Stimulated activated CD4-positive, alpha-beta T cell treated with anti-CD3 and anti-CD28 coated beads, Interleukin-1b, Interleukin-23, amount 100 ng/mL, for 48 hours (primary cell): ENCODE measurements around the gene NUP62.
"Not testable (repeated sequence)": the region's sequence is repeated elsewhere in the genome, so short reads cannot be mapped to it uniquely, and the experiment has no call there.

Experiments used
- DNase-seq: peaks from one replicate; pipeline ENCODE4 v3.0.0-alpha.2; 2020

Gene NUP62

GRCh38 chr19:49951806-49952478 lies 22.6 kb upstream of the NUP62 start:
- DNase-seq = no peak

- DNase-seq = no peak
Observed at GRCh38 chr19:49950956-49951526, 21.7 kb upstream of the NUP62 start.

- no peak for DNase-seq
Observed at GRCh38 chr19:49950590-49950948, 21.3 kb upstream of the NUP62 start.

- DNase-seq = no peak
Observed at GRCh38 chr19:49949742-49950589, 20.7 kb upstream of the NUP62 start.

- DNase-seq = no peak
Observed at GRCh38 chr19:49946415-49946814, 17.1 kb upstream of the NUP62 start.

GRCh38 chr19:49944567-49944966 lies 15.3 kb upstream of the NUP62 start:
- DNase-seq = not testable (repeated sequence)

GRCh38 chr19:49940482-49940791 lies 11.1 kb upstream of the NUP62 start:
- no peak for DNase-seq

- DNase-seq = no peak
Observed at GRCh38 chr19:49939721-49940481, 10.6 kb upstream of the NUP62 start.

GRCh38 chr19:49938662-49939061 lies 9.4 kb upstream of the NUP62 start:
- DNase-seq = no peak

- peak; percentile 76 for DNase-seq
Observed at GRCh38 chr19:49937750-49938381, 8.6 kb upstream of the NUP62 start.

GRCh38 chr19:49936549-49936948 lies 7.2 kb upstream of the NUP62 start:
- no peak for DNase-seq

- DNase-seq = no peak
Observed at GRCh38 chr19:49933643-49934042, 4.3 kb upstream of the NUP62 start.

- DNase-seq = no peak
Observed at GRCh38 chr19:49932731-49933131, 3.4 kb upstream of the NUP62 start.

GRCh38 chr19:49932041-49932451 lies 2.7 kb upstream of the NUP62 start:
- DNase-seq = no peak

GRCh38 chr19:49931293-49932040 lies 2.2 kb upstream of the NUP62 start:
- no peak for DNase-seq

GRCh38 chr19:49930483-49931011 lies 1.2 kb upstream of the NUP62 start:
- DNase-seq = no peak

- DNase-seq = peak; percentile 97
Observed at GRCh38 chr19:49929611-49930482, 543 bp upstream of the NUP62 start.

- no peak for DNase-seq
Observed at GRCh38 chr19:49927526-49928264, 1.6 kb downstream of the NUP62 start.

- DNase-seq = no peak
Observed at GRCh38 chr19:49926515-49926914, 2.8 kb downstream of the NUP62 start.

- no peak for DNase-seq
Observed at GRCh38 chr19:49925486-49925885, 3.8 kb downstream of the NUP62 start.
